HepG2 (cell line): Measurements from ENCODE around the gene COQ7. TPM values are rescaled to one million over a fixed set of nuclear protein-coding genes. Genes with fewer than 3 reads are reported as not detected.

ENCODE experiments used
- CBX2 ChIP-seq, 2 experiments: fragments of 200-600 bp in 1 of 2; sonication (generic); formaldehyde crosslinking in 1 of 2; IDR thresholded peaks; 2 replicates each; pipeline versions ENCODE4 v1.7.0 to v1.8.1; 2018 to 2022; ENCODE audit warnings: low read depth in 2 of 2, low read length in 1 of 2, mild to moderate bottlenecking in 1 of 2, missing genetic modification reagents in 1 of 2
- GFI1 ChIP-seq: sonication (generic); formaldehyde crosslinking; IDR thresholded peaks from 2 replicates; pipeline ENCODE4 v1.5.0; 2020; ENCODE audit warnings: missing genetic modification reagents, mild to moderate bottlenecking, borderline replicate concordance
- IRF9 ChIP-seq: sonication (generic); formaldehyde crosslinking; IDR thresholded peaks from 2 replicates; pipeline ENCODE4 v1.8.0; 2022; ENCODE audit warnings: missing genetic modification reagents, mild to moderate bottlenecking, borderline replicate concordance
- JUND ChIP-seq: sonication (generic); formaldehyde crosslinking; IDR thresholded peaks from 2 replicates; pipeline ENCODE4 v1.8.0; 2022; ENCODE audit warnings: mild to moderate bottlenecking, missing genetic modification reagents
- KAT8 ChIP-seq: IDR thresholded peaks from 2 replicates; pipeline ENCODE4 v1.6.1; 2016; ENCODE audit warnings: missing genetic modification reagents, missing compliant biosample characterization
- TFE3 ChIP-seq: IDR thresholded peaks from 2 replicates; pipeline ENCODE4 v1.6.1; 2016
- TP53 ChIP-seq: sonication (generic); formaldehyde crosslinking; conservative IDR thresholded peaks from 2 replicates; pipeline ENCODE4 v1.4.0; 2020; ENCODE audit warnings: missing genetic modification reagents
- ZBTB39 ChIP-seq: sonication (generic); formaldehyde crosslinking; IDR thresholded peaks from 2 replicates; pipeline ENCODE4 v1.5.0; 2020; ENCODE audit warnings: missing genetic modification reagents
- ZBTB40 ChIP-seq, 2 experiments: fragments of 450-650 bp in 1 of 2; sonication (generic) in 1 of 2; formaldehyde crosslinking in 1 of 2; IDR thresholded peaks; 2 replicates each; pipeline versions ENCODE4 v1.6.1 to v1.8.0; 2016 to 2022; ENCODE audit warnings: antibody characterized with exemption in 1 of 2, mild to moderate bottlenecking in 1 of 2, missing genetic modification reagents in 1 of 2
- ZFY ChIP-seq: sonication (generic); formaldehyde crosslinking; IDR thresholded peaks from 2 replicates; pipeline ENCODE4 v1.4.0; 2020; ENCODE audit warnings: missing genetic modification reagents
- ZNF264 ChIP-seq: sonication (generic); formaldehyde crosslinking; IDR thresholded peaks from 2 replicates; pipeline ENCODE4 v1.4.0; 2020; ENCODE audit warnings: missing genetic modification reagents
- ZNF326 ChIP-seq: sonication (generic); formaldehyde crosslinking; IDR thresholded peaks from 2 replicates; pipeline ENCODE4 v1.4.0; 2020; ENCODE audit warnings: missing genetic modification reagents, borderline replicate concordance
- ZNF446 ChIP-seq: sonication (generic); formaldehyde crosslinking; IDR thresholded peaks from 2 replicates; pipeline ENCODE4 v1.5.0; 2020; ENCODE audit warnings: mild to moderate bottlenecking, missing genetic modification reagents
- polyA plus RNA-seq, 8 experiments: library from polyadenylated mRNA; depleted of rRNA in 3 of 8; stranded (reverse) in 7 of 8; unstranded in 1 of 8; fragments of >200 nt; fragmentation: Illumina TruSeq in 4 of 8; extraction: Trizol in 4 of 8; gene quantifications; 2 replicates each; pipeline versions ENCODE4 v1.2.1 to v1.2.3, GENCODE V29; 2011 to 2016; ENCODE audit warnings: low read depth in 4 of 8, missing spikeins in 1 of 8, mixed read lengths in 1 of 8; ENCODE audit not compliant: insufficient read depth in 1 of 8
- total RNA-seq, 5 experiments: library from RNA; depleted of rRNA; stranded (reverse); fragments of >200 nt; fragmentation: Illumina TruSeq; extraction: Trizol; gene quantifications; 2 replicates each; pipeline ENCODE4 v1.2.3, GENCODE V29; 2016; ENCODE audit warnings: low read depth in 1 of 5

COQ7 gene
- total and polyA plus RNA-seq, 2 of the 13 experiments (the other 11 are each of a cell fraction or from before 2014, with no cell fraction given): 20.1 to 45.7 TPM

- TF ChIP-seq CBX2 (IDR thresholded peaks at IDR 0.05; ENCODE audit: low read depth, low read length): no peak
- no peak; the same call in 1 of the 2 replicates for TF ChIP-seq CBX2 (CRISPR knock-in tag; IDR thresholded peaks at IDR 0.05; ENCODE audit: low read depth)
- TF ChIP-seq ZBTB40 (IDR thresholded peaks at IDR 0.05): no peak
- TF ChIP-seq ZBTB40 (CRISPR knock-in tag; IDR thresholded peaks at IDR 0.05): peak; percentile 85
- peak; percentile 99 for TF ChIP-seq KAT8 (CRISPR knock-in tag)
- peak; percentile 92; the same call in 1 of the 2 replicates for TF ChIP-seq ZBTB39
- peak; percentile 98 for TF ChIP-seq IRF9 (CRISPR knock-in tag)
- TF ChIP-seq TP53 (CRISPR knock-in tag): peak; percentile 71; the same call in 1 of the 2 replicates
- TF ChIP-seq JUND: peak; percentile 82; the same call in 1 of the 2 replicates
- peak; percentile 79 for TF ChIP-seq TFE3 (CRISPR knock-in tag)
- TF ChIP-seq ZNF326 (CRISPR knock-in tag): no peak
- peak; percentile 62; the same call in 1 of the 2 replicates for TF ChIP-seq ZNF264 (CRISPR knock-in tag)
- TF ChIP-seq ZFY (CRISPR knock-in tag): peak; percentile 91
- TF ChIP-seq ZNF446 (CRISPR knock-in tag): peak; percentile 83; the same call in 1 of the 2 replicates
- TF ChIP-seq GFI1 (CRISPR knock-in tag): peak; percentile 64; the same call in 1 of the 2 replicates
These were observed at the start of gene COQ7 (continued) for GRCh38 chr16:19067349-19068236.
